Stimulated activated CD8-positive, alpha-beta memory T cell treated with anti-CD3 and anti-CD28 coated beads, Interleukin-4, amount 100 ng/mL, for 1 hour (primary cell): ENCODE measurements around the gene PLCD1.
"Not testable (repeated sequence)": the region's sequence is repeated elsewhere in the genome, so short reads cannot be mapped to it uniquely, and the experiment has no call there.

Experiments used
- DNase-seq, 2 donors: peaks; one replicate each; pipeline ENCODE4 v3.0.0-alpha.2; 2020; ENCODE audit warnings: low read depth in 2 of 2, low spot score in 1 of 2

PLCD1 gene

GRCh38 chr3:38029400-38030125, at the start of gene PLCD1:
PLCD1 (minus strand) TSS chr3:38029642; CDS start chr3:38029539, 103 bp downstream.
- no peak for DNase-seq

- DNase-seq, result not testable (repeated sequence)
These were observed 47.6 kb upstream of the PLCD1 start for GRCh38 chr3:38077073-38077472.

DNA sequence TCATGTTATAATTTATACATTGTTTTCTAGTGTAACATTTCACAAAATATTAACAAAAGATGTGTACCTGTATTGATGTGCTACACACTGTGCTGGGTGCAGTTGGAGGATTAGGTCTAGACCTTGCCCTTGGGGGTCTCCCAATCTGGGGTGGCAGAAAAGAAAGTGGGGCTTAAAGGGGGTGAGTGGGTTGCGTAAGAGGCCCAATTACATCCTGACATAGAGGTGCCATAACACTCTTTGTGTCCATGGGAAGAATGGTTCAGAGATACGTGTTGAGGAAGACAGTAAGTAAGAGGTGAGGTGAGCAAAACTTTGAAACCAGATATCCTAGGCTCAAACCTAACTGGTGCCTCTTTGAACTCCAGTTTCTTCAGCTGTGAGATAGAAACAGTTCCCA, 40.6 kb upstream of the PLCD1 start:
- no peak for DNase-seq

DNA sequence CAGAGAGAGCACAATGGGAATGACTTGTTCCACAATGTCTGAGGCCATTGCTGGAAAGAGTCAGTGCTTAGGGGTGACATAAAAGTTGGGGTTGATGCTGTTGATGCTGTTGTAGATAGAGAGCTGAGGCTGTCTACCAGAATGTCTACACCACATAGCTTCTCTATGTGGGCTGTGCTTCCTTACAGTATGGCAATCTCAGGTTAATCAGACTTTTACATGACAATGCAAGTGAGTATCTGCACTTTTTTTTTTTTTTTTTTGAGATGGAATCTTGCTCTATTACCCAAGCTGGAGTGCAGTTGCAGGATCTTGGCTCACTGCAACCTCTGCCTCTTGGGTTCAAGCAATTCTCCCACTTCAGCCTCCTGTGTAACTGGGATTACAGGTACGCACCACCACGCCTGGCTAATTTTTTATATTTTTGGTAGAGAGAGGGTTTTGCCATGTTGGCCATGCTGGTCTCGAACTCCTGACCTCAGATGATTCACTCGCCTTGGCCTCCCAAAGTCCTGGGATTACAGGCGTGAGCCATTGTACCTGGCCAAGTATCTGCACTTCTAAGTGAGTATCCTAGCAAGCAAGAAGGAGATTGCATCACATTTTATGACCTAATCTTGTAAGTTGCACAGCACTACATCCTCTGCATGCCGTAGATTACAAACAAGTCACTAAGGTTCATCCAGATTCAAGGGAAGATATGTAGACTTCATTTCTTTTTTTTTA, 38.2 kb upstream of the PLCD1 start:
- no peak for DNase-seq

- not testable (repeated sequence) for DNase-seq
These were observed 35.0 kb upstream of the PLCD1 start for GRCh38 chr3:38064453-38064852.

GRCh38 chr3:38062809-38063208, 33.4 kb upstream of the PLCD1 start:
- DNase-seq, result no peak

GRCh38 chr3:38059591-38059990, 30.1 kb upstream of the PLCD1 start:
- DNase-seq, result no peak

DNA sequence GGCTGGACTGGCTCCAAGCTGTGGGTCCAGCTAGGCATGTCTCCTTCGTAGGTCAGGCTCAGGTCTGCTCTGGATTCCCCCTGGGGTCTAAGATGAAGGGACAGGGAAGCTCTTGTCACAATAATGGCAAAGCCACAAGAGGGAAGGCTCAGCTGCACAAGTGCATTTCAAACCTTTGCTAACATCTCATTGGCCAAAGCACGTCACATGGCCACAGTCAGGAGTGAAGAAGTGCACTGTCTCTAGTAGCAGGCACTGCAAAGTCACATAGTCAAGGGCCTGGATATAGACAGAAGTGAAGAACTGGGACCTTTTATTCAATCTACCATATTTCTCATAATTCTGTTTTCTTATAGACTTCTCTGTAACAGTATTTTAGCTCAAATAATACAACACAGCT, 29.7 kb upstream of the PLCD1 start:
- DNase-seq, result no peak

DNA sequence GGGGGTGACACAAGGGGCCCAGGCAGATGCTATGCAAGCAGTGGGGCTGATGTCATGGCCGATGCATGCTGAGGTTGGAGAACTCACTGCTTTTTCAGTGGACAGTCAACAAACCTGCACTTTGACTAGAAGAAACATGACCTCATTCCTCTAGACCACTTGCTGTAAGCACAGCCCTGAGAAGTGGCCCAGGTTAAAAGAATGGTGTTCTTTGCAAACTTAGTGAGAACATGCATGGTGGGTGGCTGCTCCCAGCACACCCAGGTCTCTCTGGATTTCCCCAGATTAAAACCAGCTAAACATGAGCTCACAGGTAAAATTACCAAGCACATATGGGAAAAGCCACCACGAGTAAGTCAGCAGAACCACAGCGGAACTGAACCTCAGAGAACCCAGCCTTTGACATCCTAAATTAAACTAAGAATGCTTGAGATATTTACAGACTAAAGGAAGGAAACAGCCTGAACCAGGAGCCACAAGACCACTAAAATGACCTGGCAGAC, 25.1 kb upstream of the PLCD1 start:
- DNase-seq, result no peak

- DNase-seq, result not testable (repeated sequence)
These were observed 24.5 kb upstream of the PLCD1 start for GRCh38 chr3:38053813-38054498.

DNA sequence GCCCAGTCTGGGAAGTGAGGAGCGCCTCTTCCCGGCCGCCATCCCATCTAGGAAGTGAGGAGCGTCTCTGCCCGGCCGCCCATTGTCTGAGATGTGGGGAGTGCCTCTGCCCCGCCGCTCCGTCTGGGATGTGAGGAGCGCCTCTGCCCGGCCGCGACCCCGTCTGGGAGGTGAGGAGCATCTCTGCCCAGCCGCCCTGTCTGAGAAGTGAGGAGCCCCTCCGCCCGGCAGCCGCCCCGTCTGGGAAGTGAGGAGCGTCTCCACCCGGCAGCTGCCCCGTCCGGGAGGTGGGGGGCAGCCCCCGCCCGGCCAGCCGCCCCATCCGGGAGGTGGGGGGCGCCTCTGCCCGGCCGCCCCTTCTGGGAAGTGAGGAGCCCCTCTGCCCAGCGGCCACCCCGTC, 23.8 kb upstream of the PLCD1 start:
- not testable (repeated sequence) for DNase-seq

- no peak for DNase-seq
These were observed 21.7 kb upstream of the PLCD1 start for GRCh38 chr3:38051131-38051530.

GRCh38 chr3:38049358-38050126, 20.1 kb upstream of the PLCD1 start:
- no peak for DNase-seq

DNA sequence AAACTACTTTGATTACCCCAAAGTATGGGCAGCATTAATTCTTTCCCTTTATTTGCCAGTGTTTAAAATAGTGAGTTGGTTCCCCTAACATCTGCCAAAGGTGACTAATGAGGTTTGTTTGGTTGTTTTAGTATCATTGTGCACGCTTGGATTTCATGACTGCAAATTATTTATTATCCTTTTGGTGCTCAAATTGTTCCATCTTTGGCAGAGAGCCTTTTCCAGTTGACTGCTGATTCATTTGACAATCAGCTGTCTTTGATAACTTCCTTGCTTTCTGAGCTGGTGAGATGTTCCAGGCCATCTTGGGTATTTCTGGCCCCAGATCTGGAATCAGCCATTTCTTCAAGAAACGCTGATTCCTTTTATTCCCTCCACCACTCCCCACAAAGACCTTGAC, 18.5 kb upstream of the PLCD1 start:
- DNase-seq, result no peak

GRCh38 chr3:38046821-38047220, 17.4 kb upstream of the PLCD1 start:
- no peak for DNase-seq

DNA sequence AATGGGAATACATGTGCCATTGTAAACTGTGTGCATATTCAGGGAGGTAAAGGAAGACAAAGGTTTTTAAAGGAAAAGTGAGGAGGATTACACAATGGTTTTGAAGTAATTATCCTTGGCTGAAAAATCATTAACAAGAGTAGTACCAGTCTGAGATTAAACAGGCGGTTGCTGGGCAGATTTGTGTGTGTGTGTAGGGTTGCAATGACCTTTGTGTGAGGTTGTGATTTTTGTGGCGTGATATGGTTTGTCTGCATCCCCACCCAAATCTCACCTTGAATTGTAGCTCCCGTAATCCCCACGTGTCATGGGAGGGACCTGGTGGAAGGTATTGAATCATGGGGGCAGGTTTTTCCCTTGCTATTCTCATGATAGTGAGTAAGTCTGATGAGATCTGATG, 16.6 kb upstream of the PLCD1 start:
- no peak for DNase-seq

- DNase-seq, result no peak
These were observed 14.0 kb upstream of the PLCD1 start for GRCh38 chr3:38043486-38043885.

GRCh38 chr3:38040401-38040800, 11.0 kb upstream of the PLCD1 start:
- no peak for DNase-seq

DNA sequence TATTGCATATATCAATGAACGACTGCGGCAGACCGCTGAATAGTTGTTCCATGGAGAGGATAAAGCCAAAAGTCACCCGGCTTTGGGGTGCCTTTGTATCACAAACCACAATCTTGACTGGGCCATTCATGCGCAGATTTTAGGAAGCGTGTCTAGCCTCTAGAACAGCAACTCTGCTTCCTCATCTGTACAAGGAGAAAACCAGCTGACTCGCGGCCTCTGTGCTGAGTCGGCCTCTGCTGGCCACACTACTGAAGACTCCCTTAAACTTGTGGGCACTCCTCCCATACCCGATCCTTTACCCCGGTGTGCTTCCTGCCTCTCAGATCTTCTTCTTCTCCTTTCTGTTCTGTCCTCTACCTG, 10.4 kb upstream of the PLCD1 start:
- DNase-seq, result peak in 1 of 2 donors; percentile 49

DNA sequence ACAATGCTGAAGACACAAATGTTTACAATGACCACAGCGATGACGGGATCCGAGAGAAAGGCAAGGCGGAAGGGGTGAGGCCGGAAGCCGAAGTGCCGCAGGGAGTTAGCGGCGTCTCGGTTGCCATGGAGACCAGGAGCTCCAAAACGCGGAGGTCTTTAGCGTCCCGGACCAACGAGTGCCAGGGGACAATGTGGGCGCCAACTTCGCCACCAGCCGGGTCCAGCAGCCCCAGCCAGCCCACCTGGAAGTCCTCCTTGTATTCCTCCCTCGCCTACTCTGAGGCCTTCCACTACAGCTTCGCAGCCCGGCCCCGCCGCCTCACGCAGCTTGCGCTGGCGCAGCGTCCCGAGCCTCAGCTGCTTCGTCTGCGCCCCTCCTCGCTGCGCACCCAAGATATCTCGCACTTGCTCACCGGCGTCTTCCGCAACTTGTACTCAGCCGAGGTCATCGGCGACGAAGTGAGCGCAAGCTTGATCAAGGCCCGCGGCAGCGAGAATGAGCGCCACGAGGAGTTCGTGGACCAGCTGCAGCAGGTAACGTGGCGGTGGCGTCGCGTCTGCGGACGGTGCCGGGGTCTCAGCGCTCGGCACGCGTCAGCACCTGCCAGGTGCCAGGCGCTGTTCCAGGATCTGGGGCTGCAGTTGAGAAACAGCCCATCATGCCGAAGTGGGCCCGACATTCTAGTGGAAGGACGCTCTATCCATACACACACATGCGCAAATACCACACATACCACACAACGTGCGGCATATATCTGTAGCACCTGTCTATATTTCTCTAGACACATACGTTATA, 9.9 kb upstream of the PLCD1 start, which contains the start of gene DLEC1:
Gene DLEC1, plus strand, starts transcription at position 108 of the 798 bp plus-strand sequence. Its CDS starts 18 bp downstream, at position 126.
- DNase-seq, result peak; percentile 62 to 73
